ENCODE results near the gene ARL4D.
"Not testable (repeated sequence)": the region's sequence is repeated elsewhere in the genome, so short reads cannot be mapped to it uniquely, and the experiment has no call there.

The ARL4D gene

DNA sequence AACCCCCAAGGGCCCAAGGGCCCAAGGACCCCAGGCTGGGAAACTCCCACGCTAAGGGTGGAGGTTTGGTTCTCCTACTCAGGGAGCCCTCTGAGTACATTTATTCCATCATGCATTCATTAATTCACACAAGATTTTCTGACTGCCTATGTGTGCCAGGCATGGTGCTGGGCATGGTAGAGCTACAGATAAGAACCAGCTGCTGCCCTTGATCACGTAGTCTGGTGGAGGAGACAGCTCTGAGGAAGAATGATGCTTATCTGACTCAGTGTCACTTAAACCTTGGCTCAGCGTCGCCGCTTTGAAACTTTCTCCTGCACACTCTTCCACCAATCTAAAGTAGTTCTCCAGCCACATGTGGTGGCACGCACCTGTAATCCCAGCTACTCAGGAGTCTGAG, 3.6 kb upstream of the ARL4D start:
- DNase-seq (ENCODE audit: low read depth in 2 of 2), result no peak

DNA sequence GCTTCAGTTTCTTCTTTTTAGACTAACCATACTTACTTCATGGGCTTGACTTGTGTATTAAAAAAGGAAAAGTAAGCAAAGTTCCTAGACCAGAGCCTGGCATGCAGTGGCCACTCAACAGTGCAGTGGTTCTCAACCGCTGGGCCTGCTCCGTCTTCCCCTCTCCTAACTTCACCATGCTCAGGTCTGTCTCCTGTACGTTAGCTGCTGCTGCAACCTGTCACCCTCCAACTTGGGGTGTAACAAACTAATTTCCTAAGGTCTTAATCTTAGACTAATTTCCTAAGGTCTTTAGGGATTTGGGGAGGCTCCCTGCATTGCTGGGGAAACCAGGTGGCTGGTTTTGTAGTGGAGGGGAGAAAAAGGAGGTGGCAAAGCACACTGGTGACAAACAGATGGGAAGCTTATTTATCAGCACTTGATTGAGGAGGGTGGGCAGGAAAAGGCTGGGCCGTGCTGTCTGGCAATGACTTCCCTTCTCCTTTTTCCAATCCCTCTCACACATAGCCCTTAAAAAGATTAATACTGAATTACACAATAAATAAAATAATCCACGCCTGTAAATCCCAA, 2.2 kb upstream of the ARL4D start:
- DNase-seq (ENCODE audit: low read depth in 2 of 2), result no peak

DNA sequence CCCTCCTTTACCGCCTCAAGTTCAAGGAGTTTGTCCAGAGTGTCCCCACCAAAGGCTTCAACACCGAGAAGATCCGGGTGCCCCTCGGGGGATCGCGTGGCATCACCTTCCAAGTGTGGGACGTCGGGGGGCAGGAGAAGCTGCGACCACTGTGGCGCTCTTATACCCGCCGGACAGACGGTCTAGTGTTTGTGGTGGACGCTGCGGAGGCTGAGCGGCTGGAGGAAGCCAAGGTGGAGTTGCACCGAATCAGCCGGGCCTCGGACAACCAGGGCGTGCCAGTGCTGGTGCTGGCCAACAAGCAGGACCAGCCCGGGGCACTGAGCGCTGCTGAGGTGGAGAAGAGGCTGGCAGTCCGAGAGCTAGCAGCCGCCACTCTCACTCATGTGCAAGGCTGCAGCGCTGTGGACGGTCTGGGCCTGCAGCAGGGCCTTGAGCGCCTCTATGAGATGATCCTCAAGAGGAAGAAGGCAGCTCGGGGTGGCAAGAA, 1.1 kb downstream of the ARL4D start:
- no peak for DNase-seq (ENCODE audit: low read depth in 2 of 2)

DNA sequence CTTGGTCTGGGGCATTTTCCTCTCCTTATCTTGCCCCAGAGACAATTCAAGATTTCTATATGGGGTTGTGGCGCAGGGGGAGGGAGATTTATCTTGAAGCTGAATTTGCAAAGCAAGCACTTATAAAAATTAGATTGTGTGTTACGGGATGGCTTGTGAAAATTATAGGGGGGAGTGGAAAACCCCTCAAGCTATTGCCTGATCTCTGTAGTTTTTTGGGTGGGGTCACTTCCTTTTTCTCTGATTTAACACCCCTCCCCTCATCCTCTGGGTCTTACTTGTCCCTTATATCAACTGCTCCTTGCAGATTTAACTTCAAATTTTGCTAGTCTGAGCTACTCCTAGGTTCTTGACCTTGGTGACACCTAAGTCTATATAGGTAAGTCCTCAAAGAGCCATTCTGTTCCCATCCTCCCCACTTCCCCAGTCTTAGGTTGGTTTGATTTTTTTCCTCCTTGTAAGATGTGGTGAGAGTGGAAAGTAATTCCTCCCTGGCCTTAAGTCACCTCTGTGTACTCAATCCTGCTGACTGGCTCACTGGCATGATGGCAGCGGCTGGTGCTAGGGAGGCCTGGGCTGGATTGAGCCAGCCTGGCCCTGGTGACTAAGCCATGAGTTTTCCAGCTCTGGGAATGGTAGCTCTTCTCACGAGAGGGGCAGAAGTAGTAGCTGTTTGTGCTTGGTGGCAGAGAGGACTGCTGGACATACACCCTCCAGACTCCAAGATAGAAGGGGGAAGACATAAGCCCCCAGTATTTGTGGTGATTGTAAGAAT, 2.3 kb downstream of the ARL4D start:
- no peak for DNase-seq (ENCODE audit: low read depth in 2 of 2)

DNA sequence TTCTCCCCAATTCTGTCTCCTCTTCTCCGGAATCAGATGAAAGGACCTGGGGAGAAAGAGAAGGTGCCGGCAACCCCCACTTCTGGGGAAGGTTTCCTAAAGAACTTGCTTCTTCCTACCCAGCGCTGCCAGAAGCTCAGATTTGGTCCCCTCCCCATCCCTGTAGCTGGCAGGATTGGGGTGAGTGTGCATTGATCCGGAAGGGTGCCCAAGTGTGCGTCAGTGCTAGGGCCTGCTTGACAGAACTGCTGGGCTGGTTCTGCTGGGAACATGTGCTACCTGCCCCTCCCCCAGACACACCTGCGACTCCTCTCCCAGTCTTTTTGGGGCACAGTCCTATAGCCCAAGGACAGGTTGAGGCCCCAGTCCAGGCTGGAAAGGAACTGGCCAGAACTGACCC, 3.3 kb downstream of the ARL4D start:
- no peak for DNase-seq (ENCODE audit: low read depth in 2 of 2)

DNA sequence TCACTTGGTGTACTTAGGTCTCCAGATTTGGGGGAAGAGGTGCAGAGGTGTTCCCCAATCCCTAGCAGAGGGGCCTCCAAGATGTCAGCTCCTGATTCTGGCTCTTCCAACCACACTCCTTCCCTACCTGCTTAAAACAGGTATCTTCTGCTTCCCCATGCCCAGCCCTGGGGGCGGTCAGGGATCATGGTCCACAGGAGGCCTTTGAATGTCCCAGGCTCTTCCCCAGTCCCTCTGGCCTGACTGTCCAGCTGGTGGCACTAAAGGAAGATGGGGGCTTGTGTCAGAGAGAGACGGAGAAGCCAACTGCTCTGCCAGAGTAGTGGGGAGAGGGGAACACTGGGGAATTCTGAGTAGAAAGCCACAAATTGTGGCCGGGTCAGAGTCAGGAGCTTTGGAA, 3.8 kb downstream of the ARL4D start:
- no peak for DNase-seq (ENCODE audit: low read depth in 2 of 2)

DNA sequence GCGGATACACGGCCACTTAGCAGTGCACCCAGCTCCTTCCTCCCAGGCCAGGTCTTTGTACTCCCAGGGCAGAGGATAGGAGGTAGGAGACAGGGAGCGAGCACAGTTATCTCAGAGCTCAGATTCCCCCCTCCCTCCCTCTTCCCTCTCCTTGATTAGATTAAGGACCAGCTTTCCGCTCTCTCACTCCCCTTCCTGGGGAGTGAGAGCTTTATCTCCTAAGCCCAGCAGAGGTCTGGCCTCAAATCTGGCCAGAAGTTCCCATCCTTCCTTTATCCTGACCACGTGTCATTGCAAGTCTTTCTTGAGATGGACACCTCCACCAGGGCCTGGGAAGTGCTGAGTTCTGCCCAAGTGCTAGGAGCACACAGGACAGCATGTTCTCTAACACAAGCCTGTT, 5.1 kb downstream of the ARL4D start:
- no peak for DNase-seq (ENCODE audit: low read depth in 2 of 2)

DNA sequence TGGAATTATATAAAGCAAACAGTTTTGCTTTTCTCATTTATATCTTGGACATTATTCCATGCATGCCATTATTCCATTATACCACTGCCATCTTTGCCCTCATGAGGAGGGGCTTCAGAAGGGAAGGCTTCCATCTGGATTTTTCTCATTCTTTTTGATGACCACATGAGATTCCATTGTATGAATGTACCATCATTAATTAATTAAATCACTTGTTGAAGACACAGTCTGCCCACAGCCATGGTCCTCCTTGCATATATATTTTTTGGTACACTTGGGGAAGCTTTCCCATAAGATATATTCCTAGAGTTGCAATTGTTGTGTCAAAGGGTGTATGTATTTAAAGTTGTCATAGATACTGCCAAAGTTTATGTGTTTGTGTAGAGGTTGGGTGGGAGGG, 7.1 kb downstream of the ARL4D start:
- DNase-seq (ENCODE audit: low read depth in 2 of 2), result no peak

DNA sequence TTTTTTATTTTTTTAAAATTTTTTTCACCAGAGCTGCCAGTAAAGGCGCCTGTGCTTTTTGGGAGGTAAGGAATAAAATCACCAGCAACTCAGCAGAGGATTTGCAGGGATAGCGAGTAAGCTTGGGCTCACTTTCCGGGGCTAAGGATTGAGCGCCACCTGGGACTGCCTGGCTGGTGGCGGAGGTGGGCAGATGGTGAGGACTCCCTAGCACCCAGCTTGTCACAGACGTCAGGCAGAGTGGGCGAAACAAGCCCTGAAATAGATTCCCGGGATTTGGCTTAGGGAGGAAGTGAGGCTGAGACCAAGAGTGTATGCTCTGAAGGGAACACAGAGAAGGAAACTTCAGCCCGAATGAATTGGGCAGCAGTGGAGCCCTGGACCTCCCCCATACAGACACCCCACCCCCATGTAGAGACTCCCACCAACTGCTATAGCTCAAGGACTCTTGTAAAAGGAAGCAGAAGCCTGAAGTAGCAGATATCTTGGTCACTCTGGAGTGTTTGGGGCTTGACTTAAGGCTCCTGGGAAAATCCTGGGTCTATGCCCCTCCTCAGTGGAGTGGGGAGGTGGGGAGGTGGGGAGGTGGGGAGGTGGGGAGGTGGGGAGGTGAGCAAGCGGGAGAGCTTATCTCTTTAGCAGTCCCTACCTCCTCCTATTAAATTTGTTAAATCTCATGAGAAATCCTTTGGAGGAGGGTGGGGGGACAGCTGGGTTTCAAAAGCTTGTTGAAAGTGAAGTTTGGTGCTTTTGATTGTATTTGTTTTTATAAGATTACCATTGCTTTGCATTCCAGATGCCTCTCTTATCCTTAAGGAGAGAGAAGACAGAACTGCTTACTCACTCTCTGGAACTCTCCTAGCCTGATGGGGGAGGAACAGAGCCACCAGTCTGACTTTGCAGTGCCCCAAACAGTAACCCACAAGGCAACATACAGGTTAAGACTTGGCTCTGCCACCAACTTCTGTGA, 8.2 kb downstream of the ARL4D start:
- DNase-seq (ENCODE audit: low read depth in 2 of 2), result no peak

DNA sequence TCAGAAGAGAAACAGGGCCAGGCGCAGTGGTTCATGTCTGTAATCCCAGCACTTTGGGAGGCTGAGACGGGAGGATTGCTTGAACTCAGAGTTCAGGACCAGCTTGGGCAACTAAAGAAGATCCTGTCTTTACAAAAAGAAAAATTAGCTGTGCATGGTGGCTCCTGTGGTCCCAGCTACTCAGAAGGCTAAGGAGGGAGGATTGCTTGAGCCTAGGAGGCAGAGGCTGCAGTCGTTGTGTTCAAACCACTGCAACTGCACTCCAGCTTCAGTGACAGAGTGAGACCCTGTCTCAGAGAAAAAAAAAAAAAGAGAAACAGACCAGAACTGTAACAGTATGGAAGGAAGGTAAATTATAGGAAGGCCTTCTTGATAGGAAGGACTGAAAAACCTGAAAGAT, 10.3 kb downstream of the ARL4D start:
- no peak for DNase-seq (ENCODE audit: low read depth in 2 of 2)

DNA sequence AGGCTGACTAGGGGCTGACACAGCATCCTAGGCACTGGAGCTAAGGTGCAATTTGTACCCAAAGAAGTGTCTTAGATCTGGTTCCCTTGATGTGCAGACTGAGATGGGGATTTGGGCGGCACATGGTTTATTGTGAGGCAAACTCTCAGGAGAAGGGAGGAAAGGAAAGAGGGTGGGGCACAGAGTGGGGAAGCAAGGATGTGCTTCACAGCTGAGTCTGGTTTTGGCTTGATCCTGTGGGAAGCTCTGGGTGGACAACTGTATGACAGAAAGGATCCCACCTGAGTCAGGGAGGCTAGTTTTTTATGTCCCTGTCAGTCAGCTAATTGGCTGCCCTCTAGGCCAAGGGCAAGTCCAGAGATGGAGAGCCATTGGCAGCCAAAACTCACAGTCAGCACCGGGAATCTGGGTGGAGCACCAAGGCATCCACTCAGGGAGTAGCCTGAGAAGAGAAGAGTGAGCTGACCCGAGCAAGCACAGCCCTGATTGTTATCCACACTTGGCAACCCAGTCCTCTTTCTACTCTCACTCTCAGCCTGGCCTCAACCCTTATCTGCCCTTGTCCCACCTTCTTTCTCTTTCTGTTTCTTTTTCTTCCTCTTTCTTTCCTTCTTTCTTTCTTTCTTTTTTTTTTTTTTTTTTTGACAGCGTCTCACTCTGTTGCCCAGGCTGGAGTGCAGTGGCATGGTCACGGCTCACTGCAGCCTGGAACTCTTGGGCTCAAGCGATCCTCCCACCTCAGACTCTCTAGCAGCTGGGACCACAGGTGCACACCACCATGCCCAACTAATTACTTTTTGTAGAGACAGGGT, 12.0 kb downstream of the ARL4D start:
- no peak for DNase-seq (ENCODE audit: low read depth in 2 of 2)

DNA sequence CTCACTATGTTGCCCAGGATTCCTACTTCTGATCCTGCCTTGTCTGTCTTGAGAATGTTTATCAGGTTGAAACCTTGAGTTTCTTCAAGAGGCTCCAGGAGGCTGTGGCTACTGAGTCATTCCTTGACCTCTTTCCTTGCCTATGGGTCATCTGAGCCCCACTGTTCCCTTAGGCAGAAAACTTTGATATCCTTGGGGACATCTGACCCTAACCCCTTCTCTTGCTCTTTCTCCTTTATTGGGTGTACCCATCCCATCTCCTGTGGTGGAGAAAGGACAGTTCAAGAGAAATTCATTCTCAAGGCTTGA, 12.5 kb downstream of the ARL4D start:
- DNase-seq (ENCODE audit: low read depth in 2 of 2), result no peak

DNA sequence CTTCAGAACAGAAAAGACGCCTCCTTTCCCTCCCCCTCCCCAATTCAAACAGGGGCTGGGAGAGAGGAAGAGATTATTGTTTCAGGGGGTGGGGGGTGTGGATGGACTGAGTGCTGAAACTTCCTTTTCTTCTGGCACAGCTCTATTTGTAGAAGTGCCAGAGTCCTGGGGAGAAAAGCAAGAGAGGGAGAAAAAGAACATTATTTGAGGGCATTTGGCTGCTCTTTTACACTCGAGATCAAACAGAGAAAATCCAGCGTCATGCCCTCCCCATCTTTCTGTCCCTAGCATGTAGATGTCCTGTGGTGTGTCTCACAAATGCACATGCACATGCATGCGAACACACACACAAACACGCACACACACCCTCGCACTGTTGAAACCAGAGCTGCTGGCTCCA, 13.0 kb downstream of the ARL4D start:
- no peak for DNase-seq (ENCODE audit: low read depth in 2 of 2)

DNA sequence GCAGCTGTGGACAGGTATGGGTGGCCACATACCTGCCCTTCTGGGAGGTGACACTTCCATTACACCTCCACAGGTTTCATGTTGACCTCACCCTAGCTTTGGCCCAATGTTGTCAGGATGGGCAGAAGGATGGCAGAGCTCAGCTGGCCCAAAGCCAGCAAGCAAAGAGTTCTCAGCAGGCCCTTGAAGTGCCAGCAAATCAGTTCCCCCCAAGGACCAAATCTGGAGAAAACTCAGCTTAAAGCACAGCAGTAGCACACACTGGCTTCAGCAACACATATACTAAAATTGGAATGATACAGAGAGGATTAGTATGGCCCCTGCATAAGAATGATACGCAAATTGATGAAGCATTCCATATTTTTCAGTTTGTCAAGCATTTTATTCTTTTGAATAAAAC, 13.4 kb downstream of the ARL4D start:
- no peak for DNase-seq (ENCODE audit: low read depth in 2 of 2)

DNA sequence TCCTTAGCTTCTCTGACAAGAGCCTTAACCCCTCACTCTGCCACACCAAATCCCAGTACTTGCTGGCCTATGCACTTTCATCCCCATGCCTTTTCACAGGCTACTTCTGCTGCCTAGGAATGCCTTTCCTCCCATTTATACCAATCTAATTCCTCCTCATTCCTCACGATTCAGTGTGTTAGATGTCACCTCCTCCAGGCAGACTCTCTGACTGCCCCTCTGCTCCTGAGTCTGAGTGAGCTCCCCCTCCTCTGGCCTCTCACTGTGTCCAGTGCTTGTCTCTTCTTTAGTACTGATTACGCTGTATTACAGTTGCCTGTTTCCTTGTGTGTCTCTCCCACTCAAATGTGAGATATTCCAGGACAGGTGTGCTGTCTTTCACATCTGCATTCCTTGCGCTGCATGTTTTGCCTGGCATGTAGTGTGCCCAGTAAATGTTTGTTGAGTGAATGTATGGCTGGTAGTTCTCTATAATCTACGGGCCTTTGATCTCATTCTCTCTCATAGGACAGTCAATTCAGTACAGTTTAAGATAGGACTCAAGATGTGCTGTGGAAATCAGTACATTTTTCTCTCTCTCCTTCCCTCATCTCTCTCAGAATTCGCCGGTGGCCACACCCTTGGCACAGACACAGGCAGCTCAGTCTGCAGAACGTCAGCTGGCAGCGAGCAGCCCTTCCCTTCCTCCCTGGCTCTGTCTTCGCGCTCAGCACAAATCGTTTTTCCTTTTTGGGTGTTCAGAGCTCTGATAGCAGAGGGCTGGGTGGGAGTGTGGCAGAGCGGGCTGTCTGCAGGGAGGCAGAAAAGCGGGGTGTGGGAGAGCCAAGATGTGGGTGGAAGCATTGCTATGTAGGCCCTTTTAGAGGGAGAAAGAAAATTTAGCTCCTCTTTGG, 18.5 kb downstream of the ARL4D start:
- DNase-seq (ENCODE audit: low read depth in 2 of 2), result no peak

DNA sequence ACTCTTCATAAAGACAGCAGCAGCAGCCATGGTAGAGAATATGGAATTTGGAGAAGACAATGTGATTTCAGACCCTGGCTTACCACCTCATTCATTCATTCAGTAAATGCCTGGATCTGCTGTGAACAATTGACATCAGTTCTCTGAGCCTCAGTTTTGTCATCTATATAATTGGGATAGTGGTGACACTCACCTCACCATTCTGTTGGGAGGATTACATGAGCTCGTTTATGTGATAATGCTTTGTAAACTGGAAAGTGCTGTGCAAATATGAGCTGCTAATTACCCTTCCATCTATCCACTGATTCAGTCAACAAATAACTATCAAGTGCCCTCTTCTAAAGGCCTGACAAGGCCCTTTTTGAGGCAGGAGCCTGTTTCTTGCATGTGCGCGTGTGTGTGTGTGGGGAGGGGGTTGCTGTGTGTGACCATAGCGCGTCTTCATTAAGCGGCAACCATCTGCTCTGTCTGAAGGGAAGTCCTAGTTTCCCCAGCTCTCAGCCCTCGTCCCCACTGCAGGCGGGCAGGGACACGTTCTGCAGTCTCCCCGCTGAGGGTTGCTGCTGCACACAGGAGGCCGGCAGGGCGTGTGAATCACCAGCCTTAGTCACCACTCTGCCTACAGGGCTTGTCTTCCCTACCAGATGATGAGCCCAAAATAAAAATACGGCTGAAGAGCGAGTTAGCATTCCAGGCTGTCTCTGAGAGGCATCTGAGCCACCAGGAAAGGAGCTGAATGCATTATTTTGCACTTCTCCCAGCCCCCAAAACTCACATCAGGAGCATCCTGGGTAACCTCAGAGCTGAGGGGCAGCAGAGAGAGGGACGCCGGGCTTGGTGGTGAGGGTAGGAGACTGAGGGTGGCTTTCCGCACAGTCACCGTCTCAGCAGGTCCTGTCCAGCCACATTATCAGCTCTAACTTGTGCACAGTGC, 19.9 kb downstream of the ARL4D start:
- no peak for DNase-seq (ENCODE audit: low read depth in 2 of 2)

DNA sequence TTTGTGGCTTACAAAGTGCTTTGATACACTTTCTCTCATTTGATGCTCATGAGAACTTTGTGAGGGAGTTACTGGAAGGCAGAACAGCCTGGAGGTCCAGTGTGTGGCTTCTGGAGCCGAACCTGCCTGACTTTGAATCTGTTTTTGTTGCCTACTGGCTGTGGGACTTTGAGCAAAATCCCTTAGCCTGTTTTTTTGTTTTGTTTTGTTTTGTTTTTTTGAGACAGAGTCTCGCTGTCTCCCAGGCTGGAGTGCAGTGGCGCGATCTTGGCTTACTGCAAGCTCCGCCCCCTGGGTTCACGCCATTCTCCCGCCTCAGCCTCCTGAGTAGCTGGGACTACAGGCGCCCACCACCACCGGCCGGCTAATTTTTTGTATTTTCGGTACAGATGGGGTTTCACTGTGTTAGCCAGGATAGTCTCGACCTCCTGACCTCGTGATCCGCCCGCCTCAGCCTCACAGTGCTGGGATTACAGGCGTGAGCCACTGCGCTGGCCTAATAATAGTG, 20.6 kb downstream of the ARL4D start:
- not testable (repeated sequence) for DNase-seq (ENCODE audit: low read depth in 2 of 2)

DNA sequence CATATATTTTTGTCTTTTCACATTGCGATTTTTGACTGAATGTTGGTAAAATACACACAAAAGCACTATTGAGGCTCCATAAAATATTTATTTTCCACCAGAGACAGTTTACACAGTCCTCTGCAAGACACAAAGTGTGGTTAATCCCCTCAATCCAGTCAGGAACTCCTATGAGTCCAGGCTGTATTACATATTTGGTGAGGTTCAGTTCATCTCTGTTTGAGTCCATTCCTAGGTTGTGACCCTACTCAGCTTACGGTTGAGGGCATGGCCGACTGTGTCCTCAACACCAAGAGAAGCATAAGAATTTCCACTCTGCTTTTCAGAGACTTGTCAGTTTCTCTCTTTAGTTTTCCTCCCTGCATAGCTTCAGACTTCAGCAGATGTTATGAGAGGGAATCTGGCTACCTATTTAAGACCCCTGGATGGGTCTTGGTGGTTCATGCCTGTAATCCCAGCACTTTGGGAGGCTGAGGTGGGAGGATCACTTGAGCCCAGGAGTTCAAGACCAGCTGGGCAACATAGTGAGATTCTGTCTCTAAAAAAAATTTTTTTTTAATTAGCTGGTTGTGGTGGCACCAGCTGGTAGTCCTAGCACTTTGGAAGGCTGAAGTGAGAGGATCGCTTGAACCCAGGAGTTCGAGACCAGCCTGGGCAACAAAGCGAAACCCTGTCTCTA, 25.1 kb downstream of the ARL4D start:
- no peak for DNase-seq (ENCODE audit: low read depth in 2 of 2)

All from stimulated activated CD8-positive, alpha-beta memory T cell treated with anti-CD3 and anti-CD28 coated beads, Interleukin-7, amount 100 ng/mL, for 1 hour (primary cell).